HG02610 (cell line): Measurements from ENCODE around the gene FOSL2.

Experiments used
- ATAC-seq: cut with Tn5 transposase; IDR thresholded peaks from one replicate; pipeline ENCODE4 v1.9.1; 2021; ENCODE audit warnings: mild to moderate bottlenecking, moderate library complexity; ENCODE audit not compliant: unreplicated experiment

The FOSL2 gene

GRCh38 chr2:28429636-28430376, 37.1 kb downstream of the FOSL2 start:
- no peak for ATAC-seq

DNA sequence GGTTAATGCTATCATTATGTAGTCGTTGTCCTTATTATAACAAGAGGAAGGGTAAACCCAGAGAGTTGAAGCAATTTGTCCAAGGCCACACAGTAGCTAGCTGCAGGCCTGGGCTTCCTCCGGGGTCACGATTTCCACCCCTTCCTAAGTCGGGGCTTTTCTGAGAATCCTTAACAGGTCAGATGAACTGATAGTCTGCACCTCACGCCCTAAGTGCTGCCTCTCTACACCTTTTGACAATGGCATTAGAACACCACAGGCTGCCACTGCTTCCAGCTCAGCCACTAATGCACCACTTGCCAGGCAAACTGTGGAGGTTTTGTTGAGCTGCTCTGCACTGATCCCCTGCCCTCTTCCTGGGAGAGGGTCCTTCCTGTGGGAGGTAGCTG, 37.7 kb downstream of the FOSL2 start:
- no peak for ATAC-seq

GRCh38 chr2:28430788-28431418, 38.2 kb downstream of the FOSL2 start:
- ATAC-seq: no peak

GRCh38 chr2:28431741-28432140, 39.1 kb downstream of the FOSL2 start:
- ATAC-seq: no peak

- no peak for ATAC-seq
Measured at GRCh38 chr2:28432362-28432761, 39.7 kb downstream of the FOSL2 start.

DNA sequence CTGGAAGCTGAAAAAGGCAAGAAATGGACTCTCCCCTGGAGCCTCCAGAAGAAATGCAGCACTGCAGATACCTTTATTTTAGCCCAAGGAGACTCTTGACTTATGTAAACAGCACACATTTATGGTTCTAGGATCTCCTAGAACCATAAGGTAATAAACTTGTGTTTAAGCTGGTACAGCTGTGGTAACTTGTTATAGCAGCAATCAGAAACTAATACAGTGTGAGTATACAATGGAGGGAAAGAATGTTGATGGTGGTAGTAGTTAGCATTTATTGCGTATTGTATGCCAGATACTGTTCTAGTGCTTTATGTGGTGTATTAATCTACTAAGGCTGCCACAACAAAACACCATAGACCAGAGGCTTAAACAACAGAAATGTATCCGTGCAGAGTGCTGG, 40.6 kb downstream of the FOSL2 start:
- ATAC-seq: no peak

DNA sequence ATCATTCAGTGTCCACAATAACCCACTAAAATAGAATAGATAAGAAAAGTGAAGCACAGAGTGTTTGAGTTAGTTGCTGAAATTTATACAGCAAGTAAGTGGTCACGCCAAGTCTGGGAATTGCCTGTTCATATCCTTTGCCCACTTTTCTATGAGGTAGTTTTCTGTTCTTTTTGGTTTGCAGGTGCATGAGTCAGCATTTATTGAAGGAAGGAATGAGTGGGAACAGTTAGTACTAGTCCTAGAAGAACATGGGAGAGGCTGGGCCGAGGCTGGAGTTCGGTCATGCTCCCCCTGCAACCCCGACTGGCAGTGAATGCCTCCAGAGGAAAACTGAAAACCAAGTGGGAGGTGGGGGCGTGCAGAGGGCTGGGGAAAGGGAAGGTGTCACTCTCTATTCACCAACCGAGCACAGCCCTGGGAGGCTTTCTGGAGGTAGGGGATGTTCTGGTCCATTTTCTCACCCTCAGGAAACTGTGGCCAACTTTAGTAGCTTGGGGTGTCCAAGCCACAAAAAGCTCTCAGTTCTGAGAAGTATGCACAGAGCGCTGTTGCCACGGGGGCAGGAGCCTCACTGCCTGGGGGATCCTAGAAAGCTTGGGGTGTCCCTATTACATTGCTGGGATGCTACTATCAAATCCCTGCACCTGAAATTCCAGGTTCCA, 41.4 kb downstream of the FOSL2 start:
- ATAC-seq: no peak

DNA sequence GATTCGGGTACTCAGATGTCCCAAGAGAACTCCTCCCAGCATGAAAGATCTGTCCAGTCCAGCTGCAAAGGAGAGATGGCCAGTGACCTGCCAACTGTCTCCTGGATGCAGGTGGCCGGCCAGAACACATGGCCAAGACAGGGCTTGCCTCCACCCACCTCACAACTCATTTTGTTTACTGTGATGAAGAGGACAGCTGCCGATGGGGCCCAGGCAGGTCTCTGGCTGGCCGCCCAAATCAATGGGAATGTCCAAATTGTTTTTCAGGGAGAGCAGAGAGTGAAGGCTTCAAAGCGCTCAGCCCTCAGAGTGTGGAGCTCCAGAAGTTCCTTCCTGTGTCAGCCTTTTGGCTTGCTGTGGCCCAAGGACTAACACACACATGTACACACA, 41.9 kb downstream of the FOSL2 start:
- no peak for ATAC-seq

DNA sequence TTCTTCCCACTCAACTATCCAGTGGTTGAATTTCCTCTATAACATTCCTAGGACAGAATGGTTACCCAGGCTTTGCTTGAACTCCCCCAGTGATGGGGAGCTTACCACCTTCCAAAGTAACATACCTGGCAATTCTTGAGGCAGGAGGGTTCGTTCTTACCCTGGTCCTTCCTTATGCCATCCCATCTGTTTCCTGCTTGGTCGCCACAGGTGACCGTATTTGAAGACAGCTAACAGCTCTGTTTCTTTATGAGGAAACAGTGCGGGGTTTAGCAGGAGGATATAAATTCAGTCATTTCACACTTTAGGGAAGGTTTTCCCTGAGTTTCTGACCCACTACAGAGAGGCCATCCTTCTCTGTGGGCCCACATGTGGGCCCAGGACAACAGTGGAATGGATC, 42.6 kb downstream of the FOSL2 start:
- ATAC-seq: no peak

DNA sequence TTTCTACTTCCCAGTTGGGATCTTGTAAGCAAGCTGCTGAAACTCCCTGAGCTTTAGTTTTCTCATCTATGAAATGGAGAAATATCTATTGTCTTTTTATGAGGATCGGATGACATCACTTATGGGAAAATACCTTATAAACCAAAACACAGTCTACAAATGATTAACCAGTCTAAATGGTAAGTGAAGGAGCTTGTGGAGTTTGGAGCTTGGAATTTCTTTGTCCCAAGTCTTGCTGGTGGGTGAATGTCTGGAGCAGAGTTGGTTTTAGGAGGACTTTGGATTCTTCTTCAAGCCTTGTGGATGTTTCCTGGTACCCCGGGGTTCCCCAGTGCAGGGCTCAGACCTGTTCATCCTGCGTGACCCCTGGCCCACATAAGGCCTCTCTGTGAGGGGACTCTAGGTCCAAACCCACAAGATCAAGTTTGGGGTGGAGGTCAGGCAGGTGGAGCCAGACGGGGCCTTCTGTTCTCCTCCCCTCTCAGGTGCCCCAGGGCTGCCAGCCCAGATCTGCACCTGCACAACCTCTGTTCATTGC, 43.2 kb downstream of the FOSL2 start:
- no peak for ATAC-seq

GRCh38 chr2:28436525-28437051, 43.9 kb downstream of the FOSL2 start:
- ATAC-seq: no peak

GRCh38 chr2:28437149-28437835, 44.6 kb downstream of the FOSL2 start:
- ATAC-seq: no peak

GRCh38 chr2:28437918-28438317, 45.3 kb downstream of the FOSL2 start:
- ATAC-seq: no peak

DNA sequence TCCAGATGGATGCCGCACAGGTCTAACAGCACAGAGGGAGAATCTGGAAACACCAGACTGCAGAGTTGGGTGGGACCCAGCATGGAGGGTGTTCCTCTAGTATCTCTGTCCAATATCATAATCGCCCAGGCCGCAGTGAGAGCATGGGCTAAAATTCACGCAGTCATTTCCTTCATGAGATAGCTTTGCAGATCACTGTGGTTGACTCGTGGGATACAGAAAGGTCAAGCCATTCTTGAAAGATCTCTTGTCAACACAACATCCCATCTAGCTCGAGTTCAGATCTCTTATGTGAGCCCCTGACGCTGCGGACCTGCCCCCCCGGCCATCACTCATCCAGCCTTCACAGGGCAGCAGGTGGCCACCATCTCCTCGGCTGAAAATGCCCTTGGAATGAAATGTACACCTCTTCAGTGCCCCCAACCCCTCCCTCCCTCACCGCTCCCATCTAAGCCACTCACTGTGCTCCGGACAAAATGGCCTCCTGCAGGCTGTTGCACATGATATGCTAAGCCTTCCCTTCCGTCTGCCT, 45.9 kb downstream of the FOSL2 start:
- no peak for ATAC-seq

DNA sequence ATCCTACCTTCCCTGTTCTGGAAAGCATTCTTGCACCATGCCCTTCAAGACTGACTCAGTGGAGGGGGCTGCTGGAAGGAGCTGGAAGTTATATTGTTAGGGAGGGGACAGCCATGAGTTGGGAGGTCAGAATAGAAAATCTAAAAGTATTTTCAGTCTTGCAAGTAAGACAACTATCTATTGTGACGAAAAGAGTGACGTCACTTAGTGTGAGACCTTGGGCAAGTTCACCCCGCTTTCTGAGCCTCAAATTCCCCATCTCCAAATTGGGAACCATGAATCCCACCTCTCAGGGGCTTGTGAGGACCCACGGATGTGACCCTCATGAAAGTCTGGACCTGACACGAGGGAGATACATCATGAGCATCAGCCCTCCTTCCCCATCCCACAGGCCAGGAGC, 46.5 kb downstream of the FOSL2 start:
- ATAC-seq: no peak

DNA sequence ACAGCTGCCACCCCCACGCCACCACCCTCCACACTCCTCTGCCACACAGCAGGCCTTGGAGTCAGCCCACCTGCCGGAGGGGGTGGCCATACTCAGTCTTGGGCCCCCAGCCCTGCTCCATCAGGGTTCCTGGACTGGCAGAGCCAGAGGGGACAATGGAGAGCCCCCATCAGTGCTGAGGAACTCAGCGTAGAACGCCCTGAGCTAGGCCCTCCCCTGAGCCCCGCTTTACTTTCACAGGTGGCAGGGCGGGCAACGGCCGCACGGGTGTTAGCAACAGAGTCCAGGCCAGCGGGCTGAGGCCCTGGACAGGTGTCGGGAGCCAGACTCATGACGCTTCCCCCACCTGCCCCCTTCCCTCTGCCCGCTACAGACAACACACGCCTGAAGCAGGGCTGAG, 47.1 kb downstream of the FOSL2 start:
- no peak for ATAC-seq

- no peak for ATAC-seq
Measured at GRCh38 chr2:28442328-28442727, 49.7 kb downstream of the FOSL2 start.

- no peak for ATAC-seq
Measured at GRCh38 chr2:28444956-28445355, 52.3 kb downstream of the FOSL2 start.

GRCh38 chr2:28445448-28446258, 53.0 kb downstream of the FOSL2 start:
- ATAC-seq: no peak

DNA sequence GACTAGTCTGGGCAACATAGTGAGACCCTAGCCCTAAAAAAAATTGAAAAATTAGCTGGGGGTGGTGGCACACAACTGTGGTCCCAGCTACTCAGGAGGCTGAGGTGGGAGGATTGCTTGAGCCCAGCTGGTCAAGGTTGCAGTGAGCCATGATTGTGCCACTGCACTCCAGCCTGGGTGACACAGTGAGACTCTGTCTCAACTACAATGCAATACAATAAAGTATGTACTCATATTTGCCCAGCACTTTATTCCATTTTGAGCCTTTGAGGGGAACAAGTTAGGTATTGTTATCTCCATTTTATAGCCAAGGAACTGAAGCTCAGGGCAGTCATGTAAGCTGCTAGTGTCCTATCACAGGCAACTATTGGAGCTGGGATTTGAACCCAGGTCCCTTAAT, 53.9 kb downstream of the FOSL2 start:
- no peak for ATAC-seq
